SU-DHL-6 (cell line): ENCODE measurements around the gene RNF167.
"Not testable (repeated sequence)": the region's sequence is repeated elsewhere in the genome, so short reads cannot be mapped to it uniquely, and the experiment has no call there.

Experiments
- CTCF ChIP-seq: fragments of 200-600 bp; sonication (generic); IDR thresholded peaks from one replicate; pipeline ENCODE4 v1.5.1; 2017; ENCODE audit warnings: antibody characterized with exemption, mild to moderate bottlenecking, low read length, moderate library complexity; ENCODE audit not compliant: insufficient read depth, poor library complexity, severe bottlenecking
- EZH2phosphoT487 ChIP-seq: fragments of 200-600 bp; sonication (generic), shearing (Covaris generic); conservative IDR thresholded peaks from 2 replicates; pipeline ENCODE4 v1.6.1; 2018; ENCODE audit warnings: mild to moderate bottlenecking, antibody characterized with exemption, low read length, moderate library complexity, mixed read lengths

- not testable (repeated sequence) for TF ChIP-seq CTCF, EZH2phosphoT487
These were observed 25.5 kb upstream of the RNF167 start for GRCh38 chr17:4914551-4914950.
